IPS-18c (cell line): Measurements from ENCODE around the gene OTUB1.
A peak's percentile ranks its signal among the peaks of the same experiment; 100 is the strongest.
"Not testable (repeated sequence)": the region's sequence is repeated elsewhere in the genome, so short reads cannot be mapped to it uniquely, and the experiment has no call there.

Experiments used
- H3K4me3 ChIP-seq: 2 replicates; pipeline ENCODE4 v1.7.0; 2013; ENCODE audit warnings: low read depth, mild to moderate bottlenecking, low read length, moderate library complexity; ENCODE audit not compliant: insufficient read depth
- H3K9me3 ChIP-seq: one replicate; pipeline ENCODE4 v1.6.1; 2013; ENCODE audit warnings: mild to moderate bottlenecking, low read length, moderate library complexity; ENCODE audit not compliant: control insufficient read depth, insufficient read depth

Gene OTUB1

GRCh38 chr11:63969461-63969860, 16.8 kb upstream of the OTUB1 start:
- no peak overlapping the region for H3K4me3 ChIP-seq

GRCh38 chr11:63970902-63971301, 15.3 kb upstream of the OTUB1 start:
- peaks cover 2% of the 10 kb centered on the region for H3K9me3 ChIP-seq
- no peak overlapping the region for H3K4me3 ChIP-seq

More at GRCh38 chr11:63969461-63969860, 16.8 kb upstream of the OTUB1 start:
- H3K9me3 ChIP-seq = peaks cover 2% of the 10 kb centered on the region

- H3K9me3 ChIP-seq, H3K4me3 ChIP-seq: not testable (repeated sequence)
These were observed 12.4 kb upstream of the OTUB1 start for GRCh38 chr11:63973912-63974258.

DNA sequence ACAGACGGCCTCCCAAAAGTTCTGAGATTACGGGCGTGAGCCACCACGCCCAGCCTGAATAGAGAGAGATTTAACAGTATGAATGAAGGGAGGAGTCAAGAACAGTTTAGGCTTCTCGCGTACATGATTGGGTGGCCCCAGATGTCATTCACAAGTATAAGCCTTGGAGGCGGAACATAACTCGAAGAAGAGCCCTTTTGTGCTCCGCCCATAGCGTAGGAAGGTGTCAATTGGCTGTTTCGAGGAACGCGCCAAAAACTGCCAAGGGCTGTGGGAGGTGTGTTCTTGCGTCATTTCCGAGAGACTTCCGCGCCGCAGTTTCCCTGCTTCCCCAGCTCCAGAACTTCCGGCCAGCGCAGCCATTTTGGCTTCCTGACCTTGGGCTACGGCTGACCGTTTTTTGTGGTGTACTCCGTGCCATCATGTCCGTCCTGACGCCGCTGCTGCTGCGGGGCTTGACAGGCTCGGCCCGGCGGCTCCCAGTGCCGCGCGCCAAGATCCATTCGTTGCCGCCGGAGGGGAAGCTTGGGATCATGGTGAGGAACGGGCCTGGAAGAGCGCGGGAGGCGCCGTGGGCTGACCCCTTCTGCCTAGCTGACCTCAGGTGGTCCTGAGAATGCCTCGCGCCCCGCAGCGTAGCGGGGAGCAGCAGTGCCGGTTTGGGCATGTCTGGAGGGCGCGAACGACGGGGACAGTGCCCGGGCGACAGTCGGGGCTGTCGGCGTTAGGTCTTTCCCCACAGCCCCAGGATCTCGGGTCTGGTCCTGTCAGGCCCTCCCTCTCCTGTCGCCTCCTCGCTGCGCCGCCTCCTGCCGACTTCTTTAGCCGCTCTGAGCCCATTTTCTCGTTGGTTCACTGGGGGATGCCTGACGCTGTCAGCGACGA, 11.7 kb upstream of the OTUB1 start, which contains the start of gene COX8A:
TSS of gene COX8A (plus strand) at position 362 of the 885 bp plus-strand sequence. CDS start at position 423, 61 bp downstream.
- peak within 1 kb of the TSS; percentile 96 for H3K4me3 ChIP-seq
- H3K9me3 ChIP-seq = peaks cover 2% of the 10 kb centered on the region

- H3K4me3 ChIP-seq = no peak overlapping the region
- no peaks in the 10 kb centered on the region for H3K9me3 ChIP-seq
These were observed 7.5 kb upstream of the OTUB1 start for GRCh38 chr11:63978551-63979239.

DNA sequence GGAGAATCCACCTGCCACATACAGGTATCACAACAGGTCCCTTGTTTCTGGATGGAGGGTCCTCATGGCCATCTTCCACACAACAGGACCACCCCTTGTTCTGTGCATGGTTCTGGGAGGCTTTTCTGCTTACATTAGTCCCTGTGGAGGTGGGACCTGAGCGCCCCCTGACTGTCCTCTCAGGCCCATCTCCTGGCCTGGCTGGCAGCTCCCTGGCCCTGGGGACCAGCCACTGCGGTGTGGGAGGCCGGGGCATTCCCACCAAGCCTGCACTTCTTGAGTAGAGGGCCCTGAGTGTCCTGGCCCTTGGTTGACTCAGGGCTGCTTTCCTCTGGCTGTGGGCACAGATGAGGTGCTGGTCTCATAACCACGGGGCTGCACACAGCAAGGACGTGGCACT, 6.8 kb upstream of the OTUB1 start:
- H3K9me3 ChIP-seq = no peaks in the 10 kb centered on the region
- no peak overlapping the region for H3K4me3 ChIP-seq

DNA sequence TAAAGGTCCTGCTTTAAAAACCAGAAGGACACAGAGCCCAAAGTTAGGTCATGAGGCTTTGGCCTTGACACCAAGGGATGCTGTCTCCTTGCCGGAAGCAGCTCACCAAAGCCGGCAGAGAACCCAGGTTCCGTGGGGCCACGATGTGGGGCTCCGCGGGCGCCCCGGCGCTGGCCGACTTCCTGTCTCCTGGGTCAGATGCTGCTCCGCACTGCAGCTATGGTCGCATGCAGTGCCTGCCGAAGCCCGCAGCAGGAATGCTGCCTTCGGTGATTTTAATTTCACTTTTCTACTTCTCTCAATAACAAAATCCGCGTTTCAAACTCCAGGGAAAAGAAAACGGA, 454 bp upstream of the OTUB1 start:
- Histone ChIP-seq H3K4me3 (peak overlapping the region; percentile 97), H3K9me3 (no peaks in the 10 kb centered on the region)

GRCh38 chr11:63986932-63987513, 785 bp downstream of the OTUB1 start:
- Histone ChIP-seq H3K9me3 (no peaks in the 10 kb centered on the region), H3K4me3 (peak overlapping the region; percentile 97)

- Histone ChIP-seq H3K9me3 (no peaks in the 10 kb centered on the region), H3K4me3 (no peak overlapping the region)
These were observed 5.3 kb downstream of the OTUB1 start for GRCh38 chr11:63991558-63991957.

DNA sequence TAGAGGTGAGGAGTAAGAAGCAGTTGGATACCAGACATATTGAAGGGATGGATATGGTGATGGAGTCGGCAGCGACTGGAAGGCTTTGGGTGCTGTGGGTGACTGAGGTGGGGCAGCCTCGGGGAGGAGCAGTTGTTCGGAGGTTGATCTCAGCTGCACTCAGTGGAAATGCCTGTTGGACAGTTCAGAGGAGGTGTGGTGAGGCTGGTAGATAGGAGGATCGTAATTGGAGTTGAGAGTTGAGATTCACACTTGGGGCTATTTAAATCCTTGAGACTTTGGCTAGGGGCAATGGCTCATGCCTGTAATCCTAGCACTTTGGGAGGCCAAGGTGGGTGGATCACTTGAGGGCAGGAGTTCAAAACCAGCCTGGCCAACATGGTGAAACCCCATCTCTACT, 6.9 kb downstream of the OTUB1 start:
- Histone ChIP-seq H3K4me3 (no peak overlapping the region), H3K9me3 (no peaks in the 10 kb centered on the region)

DNA sequence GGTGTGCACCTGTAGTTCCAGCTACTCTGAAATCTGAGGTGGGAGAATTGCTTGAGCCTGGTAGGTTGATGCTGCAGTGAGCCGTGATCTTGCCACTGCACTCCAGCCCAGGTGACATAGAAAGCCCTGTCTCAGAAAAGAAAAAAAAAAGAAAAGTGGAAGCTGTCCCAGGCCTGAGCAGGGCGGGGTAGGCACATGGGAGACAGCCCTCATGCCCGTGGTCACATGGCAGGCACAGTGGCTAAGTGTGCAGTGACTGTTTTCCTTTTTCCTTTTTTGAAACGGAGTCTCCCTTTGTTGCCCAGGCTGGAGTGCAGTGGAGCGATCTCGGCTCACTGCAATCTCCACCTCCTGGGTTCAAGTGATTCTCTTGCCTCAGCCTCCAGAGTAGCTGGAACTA, 7.8 kb downstream of the OTUB1 start:
- Histone ChIP-seq H3K4me3 (no peak overlapping the region), H3K9me3 (peaks cover under 1% of the 10 kb centered on the region)

- peaks cover 3% of the 10 kb centered on the region for H3K9me3 ChIP-seq
- no peak overlapping the region for H3K4me3 ChIP-seq
These were observed 10.3 kb downstream of the OTUB1 start for GRCh38 chr11:63996512-63996911.

GRCh38 chr11:63997104-63997700, 11.0 kb downstream of the OTUB1 start:
- H3K4me3 ChIP-seq = no peak overlapping the region
- peaks cover 3% of the 10 kb centered on the region for H3K9me3 ChIP-seq

DNA sequence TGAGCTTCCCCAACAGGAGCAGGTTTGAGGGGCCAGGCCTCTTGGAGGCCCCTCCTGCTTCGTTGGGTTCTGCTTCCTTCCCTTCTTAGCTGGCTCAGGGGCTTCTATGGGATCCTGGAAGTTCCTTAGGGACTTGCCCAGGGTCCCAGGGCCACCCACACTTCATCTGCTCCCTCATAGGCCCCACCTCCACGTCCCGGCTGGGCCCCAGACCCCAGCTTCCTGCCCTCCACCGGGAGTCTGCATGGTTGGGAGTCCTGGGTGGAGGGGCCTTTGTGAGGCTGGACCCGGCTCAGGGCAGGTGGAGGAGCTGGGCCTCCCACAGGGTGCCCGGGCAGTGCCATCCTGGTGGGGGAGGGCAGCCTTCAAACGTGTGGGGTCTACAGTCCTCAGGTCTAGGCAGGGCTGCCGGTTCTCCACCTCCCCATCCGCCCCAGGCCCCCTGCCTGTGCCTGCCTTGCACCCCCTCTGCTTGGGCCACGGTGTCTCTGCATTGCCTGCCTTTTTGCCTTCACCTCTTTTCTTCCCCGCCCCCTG, 11.6 kb downstream of the OTUB1 start:
- Histone ChIP-seq H3K4me3 (peak overlapping the region; percentile 20; the same call in 1 of the 2 replicates), H3K9me3 (peaks cover 3% of the 10 kb centered on the region)

DNA sequence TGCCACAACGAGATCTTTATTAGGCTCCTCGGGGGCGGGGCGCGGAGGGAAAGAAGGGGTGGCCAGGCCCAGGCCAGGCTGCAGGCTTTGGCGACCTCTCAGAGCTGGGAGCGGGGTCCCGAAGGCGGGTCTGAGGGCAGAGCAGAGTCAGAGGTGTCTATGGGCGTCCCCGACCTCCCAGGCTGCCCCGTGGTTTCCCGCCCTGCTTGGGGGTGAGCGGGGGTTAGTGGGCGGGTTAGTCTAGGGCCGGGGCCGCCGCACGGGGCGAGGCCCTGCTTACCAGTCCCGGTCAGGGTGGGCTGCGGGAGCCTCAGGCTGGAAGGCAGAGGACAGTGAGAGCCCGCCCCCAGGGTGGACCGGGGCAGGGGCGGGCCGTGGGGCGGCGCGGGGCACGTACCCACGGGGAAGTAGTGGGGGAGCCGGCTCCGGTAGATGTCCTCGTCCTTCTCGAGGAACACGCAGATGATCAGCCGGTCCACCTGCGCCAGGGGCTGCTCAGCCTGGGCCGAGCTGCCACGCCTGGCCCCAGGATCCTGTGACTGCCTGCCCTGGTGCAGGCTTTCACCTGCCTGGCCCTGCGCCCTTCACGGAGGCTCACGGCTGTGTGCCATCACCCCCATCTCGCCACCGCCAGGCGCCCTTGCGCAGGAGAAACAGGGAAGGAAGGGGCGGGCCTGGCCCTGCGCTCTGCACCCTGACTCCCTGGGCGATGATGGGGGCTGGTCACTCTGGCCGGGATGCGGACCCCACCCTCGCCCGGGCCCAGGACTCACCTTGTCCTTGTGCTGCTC, 12.5 kb downstream of the OTUB1 start:
- peak overlapping the region; percentile 53 for H3K4me3 ChIP-seq
- peaks cover 3% of the 10 kb centered on the region for H3K9me3 ChIP-seq

DNA sequence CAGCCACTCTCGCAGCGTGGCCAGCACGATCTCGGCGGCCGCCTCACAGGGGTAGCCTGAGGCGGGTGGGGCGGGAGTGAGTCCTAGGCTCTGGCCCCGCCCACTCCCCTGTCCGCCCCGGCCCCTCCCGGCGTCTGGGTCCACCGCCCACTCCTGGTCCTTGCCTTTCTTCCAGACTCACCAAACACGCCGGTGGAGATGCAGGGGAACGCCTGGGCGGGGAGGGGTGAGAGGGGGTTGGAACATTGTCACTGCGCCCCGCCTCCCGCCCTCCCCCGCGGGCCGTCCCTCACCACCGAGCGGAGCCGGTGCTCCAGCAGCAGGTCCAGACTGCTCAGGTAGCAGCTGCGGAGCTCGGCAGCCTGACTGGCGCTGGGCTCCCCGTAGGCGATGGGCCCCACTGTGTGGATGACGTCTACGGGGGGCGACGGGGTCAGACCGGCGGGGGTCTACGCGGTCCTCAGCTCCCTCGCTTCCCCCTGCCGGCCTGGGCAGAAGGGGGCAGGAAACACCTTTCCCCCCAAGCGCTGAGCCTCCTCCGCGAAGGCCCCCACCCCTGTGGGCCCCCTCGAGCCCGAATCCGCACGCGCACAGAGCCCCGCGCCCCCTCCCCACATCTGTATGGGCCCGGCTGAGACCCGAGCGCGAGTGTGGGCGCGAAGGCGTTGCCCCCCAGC, 13.2 kb downstream of the OTUB1 start:
- Histone ChIP-seq H3K4me3 (peak overlapping the region; percentile 53), H3K9me3 (peaks cover 3% of the 10 kb centered on the region)
